Stomach (tissue), 9 donors: Measurements from ENCODE around the gene IDNK. TPM values are rescaled to one million over a fixed set of nuclear protein-coding genes. Genes with fewer than 3 reads are reported as not detected.

ENCODE experiments used
- DNase-seq, 2 donors: peaks; one replicate each; pipeline versions ENCODE4 v3.0.0 to v3.0.0-alpha.2; 2013 to 2019
- H3K27ac ChIP-seq, 5 donors: fragments of 200-600 bp in 4 of 5; sonication (generic) in 4 of 5; one replicate each; pipeline ENCODE4 v1.5.1; 2013 to 2019; ENCODE audit warnings: mild to moderate bottlenecking in 1 of 5, moderate library complexity in 1 of 5
- H3K27me3 ChIP-seq, 3 donors: fragments of 200-600 bp; sonication (generic); one replicate each; pipeline ENCODE4 v1.5.1; 2017 to 2019; ENCODE audit warnings: mixed run types in 1 of 3
- H3K36me3 ChIP-seq, 4 donors: fragments of 200-600 bp; sonication (generic); 1 replicate in 3 of 4; 2 replicates in 1 of 4; pipeline ENCODE4 v1.5.1; 2016 to 2019
- H3K4me1 ChIP-seq, 4 donors: fragments of 200-600 bp; sonication (generic); one replicate each; pipeline ENCODE4 v1.5.1; 2016 to 2019
- H3K4me3 ChIP-seq, 4 donors: fragments of 200-600 bp; sonication (generic) in 3 of 4; one replicate each; pipeline ENCODE4 v1.5.1; 2016 to 2019; ENCODE audit warnings: mild to moderate bottlenecking in 1 of 4
- H3K9me3 ChIP-seq, 4 donors: fragments of 200-600 bp; sonication (generic); one replicate each; pipeline ENCODE4 v1.5.1; 2016 to 2019
- EP300 ChIP-seq: sonication (generic); formaldehyde crosslinking; IDR thresholded peaks from one replicate; pipeline ENCODE4 v1.6.1; 2017; ENCODE audit warnings: antibody characterized with exemption
- POLR2A ChIP-seq, 4 donors: fragments of 450-650 bp; IDR thresholded peaks; one replicate each; pipeline ENCODE4 v1.6.1; 2016; ENCODE audit warnings: antibody characterized with exemption in 4 of 4, control low read depth in 2 of 4, mild to moderate bottlenecking in 1 of 4, moderate library complexity in 1 of 4
- POLR2AphosphoS5 ChIP-seq, 3 donors: sonication (generic); formaldehyde crosslinking; IDR thresholded peaks; one replicate each; pipeline ENCODE4 v1.6.1; 2016; ENCODE audit warnings: antibody characterized with exemption in 3 of 3
- WGBS, 5 donors: extraction: QIAGEN DNeasy Blood & Tissue Kit in 3 of 5; methylation state at CpG; one replicate each; pipeline versions ENCODE4 v1.1.5 to v1.1.7; 2013 to 2018; 5-methylcytosine and 5-hydroxymethylcytosine counted together
- intact Hi-C: fragments of 100-400 bp; cut with DNase I; formaldehyde crosslinking; loops from one replicate; pipeline ENCODE4 v1.15.1; 2023; ENCODE audit warnings: low total_unique reads
- polyA plus RNA-seq, 3 donors: library from polyadenylated mRNA; stranded (reverse); fragments of 200-250 nt; gene quantifications; one replicate each; pipeline ENCODE4 v1.2.3, GENCODE V29; 2013
- total RNA-seq, 5 donors: library from RNA; depleted of rRNA; stranded (reverse); fragments of >200 nt; gene quantifications; one replicate each; pipeline versions ENCODE4 v1.1.0 to v1.2.3, GENCODE V29; 2014 to 2016
- TF ChIP-seq, protein P1 (sequence below), 7 experiments: fragments of 450-650 bp in 4 of 7; fragments of 200-600 bp in 3 of 7; sonication (generic) in 3 of 7; IDR thresholded peaks; one replicate each; pipeline ENCODE4 v1.5.1; 2016 to 2019; ENCODE audit warnings: antibody characterized with exemption in 7 of 7, control low read depth in 2 of 7, mild to moderate bottlenecking in 1 of 7
- donor health status: healthy with polysubstance abuse.
- donor health status: Bipolar disorder and iron deficiency.
- donor health status: healthy.

IDNK gene
- total and polyA plus RNA-seq, 8 donors: 2.6 to 24.3 (median 8.0) TPM; not detected in 1

DNA sequence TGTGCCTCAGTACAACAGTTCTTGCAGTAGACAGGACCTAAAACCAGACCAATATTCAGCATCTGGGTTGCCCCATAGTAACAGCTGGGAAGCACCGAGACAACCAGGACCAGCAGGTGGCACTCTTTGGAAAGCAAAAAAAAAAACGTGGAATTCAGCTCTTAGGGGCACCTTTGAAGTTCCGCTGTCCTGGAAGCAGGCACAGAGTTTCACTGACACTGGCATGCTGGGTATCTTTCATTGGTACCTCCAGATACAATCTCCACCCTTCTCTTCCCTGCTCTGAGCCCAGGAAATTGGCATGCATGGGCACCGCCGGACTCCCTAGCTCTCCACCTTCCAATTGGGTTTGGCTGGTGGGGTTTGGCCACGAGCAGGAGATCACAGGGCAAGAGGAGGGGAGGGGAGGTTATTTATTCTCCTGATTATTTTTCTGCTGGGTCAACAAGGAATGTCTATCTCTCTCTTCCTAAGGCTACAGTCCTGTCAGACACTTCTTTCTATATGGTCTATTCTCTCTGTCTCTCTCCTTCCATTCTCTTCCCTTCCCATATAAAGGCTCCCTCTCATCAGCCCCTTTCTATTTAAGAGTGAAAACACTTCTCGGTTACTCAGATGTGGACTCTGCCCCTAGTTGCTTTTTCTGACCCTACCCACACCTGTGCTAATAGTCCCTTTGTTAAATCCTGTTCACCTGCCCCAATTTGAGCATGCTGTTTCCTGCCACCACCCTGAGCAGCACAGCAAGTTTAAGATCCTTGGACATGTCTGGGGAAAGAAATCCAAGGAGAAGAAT, 1.9 kb upstream of the IDNK start:
- no peak overlapping the region for H3K27ac ChIP-seq
- H3K4me1 ChIP-seq: peaks cover 8 to 37% (median 18%) of the 10 kb centered on the region in 4 donors
- H3K36me3 ChIP-seq: no peaks in the 10 kb centered on the region
- H3K9me3 ChIP-seq: no peaks in the 10 kb centered on the region
- intact Hi-C loops: no loop called here
- WGBS, 5 donors: 10 to 18% (median 15%) methylated on average over 6 to 7 of the region's 7 CpGs
- TF ChIP-seq POLR2AphosphoS5 (IDR thresholded peaks at IDR 0.05): no peak
- TF ChIP-seq, protein P1, sequence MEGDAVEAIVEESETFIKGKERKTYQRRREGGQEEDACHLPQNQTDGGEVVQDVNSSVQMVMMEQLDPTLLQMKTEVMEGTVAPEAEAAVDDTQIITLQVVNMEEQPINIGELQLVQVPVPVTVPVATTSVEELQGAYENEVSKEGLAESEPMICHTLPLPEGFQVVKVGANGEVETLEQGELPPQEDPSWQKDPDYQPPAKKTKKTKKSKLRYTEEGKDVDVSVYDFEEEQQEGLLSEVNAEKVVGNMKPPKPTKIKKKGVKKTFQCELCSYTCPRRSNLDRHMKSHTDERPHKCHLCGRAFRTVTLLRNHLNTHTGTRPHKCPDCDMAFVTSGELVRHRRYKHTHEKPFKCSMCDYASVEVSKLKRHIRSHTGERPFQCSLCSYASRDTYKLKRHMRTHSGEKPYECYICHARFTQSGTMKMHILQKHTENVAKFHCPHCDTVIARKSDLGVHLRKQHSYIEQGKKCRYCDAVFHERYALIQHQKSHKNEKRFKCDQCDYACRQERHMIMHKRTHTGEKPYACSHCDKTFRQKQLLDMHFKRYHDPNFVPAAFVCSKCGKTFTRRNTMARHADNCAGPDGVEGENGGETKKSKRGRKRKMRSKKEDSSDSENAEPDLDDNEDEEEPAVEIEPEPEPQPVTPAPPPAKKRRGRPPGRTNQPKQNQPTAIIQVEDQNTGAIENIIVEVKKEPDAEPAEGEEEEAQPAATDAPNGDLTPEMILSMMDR (IDR thresholded peaks at IDR 0.05): peak in 5 of 7 experiments; percentile 45 to 69 (median 58)
- DNase-seq: peak; percentile 53 to 84
- H3K4me3 ChIP-seq: peak overlapping the region in 2 of 4 donors; percentile 0 to 18
- H3K27me3 ChIP-seq: no peaks in the 10 kb centered on the region

DNA sequence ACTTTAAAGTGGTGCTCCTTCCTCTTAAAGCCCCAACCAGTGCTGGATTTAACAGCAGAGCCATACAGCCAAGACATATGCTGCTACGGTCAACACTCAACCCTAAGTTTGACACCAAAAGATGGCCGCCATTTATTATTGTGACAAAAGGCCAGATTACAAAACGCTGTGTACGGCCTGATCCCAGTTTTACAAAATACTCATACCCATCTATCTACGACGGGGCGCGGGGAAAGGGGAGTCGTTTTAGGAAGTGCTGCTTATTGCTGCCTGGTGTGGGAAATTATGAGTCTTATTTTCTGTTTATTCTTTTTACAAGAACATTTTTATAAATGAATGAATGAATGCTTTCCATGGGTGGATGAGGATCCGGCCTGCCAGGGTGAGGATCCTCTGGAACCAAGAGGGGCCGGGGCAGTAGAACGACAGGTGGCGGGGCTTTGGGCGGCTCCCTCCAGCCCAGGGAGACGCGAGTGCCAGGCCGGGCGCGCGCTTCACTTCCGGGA, 457 bp upstream of the IDNK start:
- peaks cover 0 to 12% (median 8%) of the 10 kb centered on the region in 4 donors for H3K36me3 ChIP-seq
- H3K4me1 ChIP-seq: peaks cover 8 to 37% (median 18%) of the 10 kb centered on the region in 4 donors
- H3K27me3 ChIP-seq: no peaks in the 10 kb centered on the region
- WGBS, 5 donors: 6 to 14% (median 13%) methylated on average over 14 to 21 of the region's 21 CpGs
- no peaks in the 10 kb centered on the region for H3K9me3 ChIP-seq
- peak overlapping the region; percentile 90 to 97 (median 92) for H3K27ac ChIP-seq
- H3K4me3 ChIP-seq: peak overlapping the region; percentile 63 to 96 (median 78)
- peak in 1 of 2 donors; percentile 66 for DNase-seq
- TF ChIP-seq POLR2A (IDR thresholded peaks at IDR 0.05) (no peak), POLR2AphosphoS5 (IDR thresholded peaks at IDR 0.05) (no peak), EP300 (no peak)
- TF ChIP-seq, protein P1 (IDR thresholded peaks at IDR 0.05): no peak
- intact Hi-C loops: no loop called here

DNA sequence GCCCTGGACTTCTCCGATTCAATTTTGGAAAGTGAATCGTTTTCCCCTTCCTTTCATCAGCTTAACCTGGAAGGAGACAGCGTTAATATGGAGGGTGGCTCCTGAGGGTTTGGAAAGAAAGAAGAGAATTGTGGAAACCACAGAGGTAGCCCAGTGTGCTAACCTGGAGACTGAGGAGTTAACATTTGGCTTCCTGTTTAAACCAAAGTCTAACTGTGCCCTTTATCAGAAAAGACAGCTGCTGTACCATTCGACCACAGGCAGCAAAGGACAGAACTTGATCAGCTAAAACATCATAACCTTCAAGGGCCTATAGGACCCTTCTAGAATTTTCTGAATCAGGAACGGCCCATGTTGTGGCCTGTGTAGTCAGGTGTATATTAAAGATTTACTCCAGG, 735 bp downstream of the IDNK start:
- TF ChIP-seq EP300 (no peak), POLR2AphosphoS5 (IDR thresholded peaks at IDR 0.05) (no peak), POLR2A (IDR thresholded peaks at IDR 0.05) (no peak)
- TF ChIP-seq, protein P1 (IDR thresholded peaks at IDR 0.05): no peak
- 2 to 13% (median 8%) methylated on average over 5 of the region's 5 CpGs for WGBS, 5 donors

DNA sequence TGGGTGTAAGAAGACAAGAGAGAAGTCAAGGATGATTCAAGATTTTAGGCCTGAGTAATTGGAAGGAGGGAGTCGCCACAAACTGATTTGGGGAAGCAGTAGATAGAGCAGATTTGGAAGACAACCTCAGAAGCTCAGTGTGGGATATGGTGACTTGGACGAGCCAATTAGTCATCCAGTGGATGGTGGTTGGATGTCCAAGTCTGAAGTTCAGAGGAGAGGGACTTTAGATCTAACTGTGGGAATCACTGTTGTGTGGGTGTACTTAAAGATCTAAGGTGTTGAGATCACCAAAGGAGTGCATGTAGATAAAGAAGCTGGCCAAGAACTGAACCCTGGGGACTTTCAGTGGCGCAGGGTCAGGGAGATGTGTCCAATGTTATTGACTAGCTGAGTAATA, 2.2 kb downstream of the IDNK start:
- Histone ChIP-seq H3K36me3 (peaks cover 0 to 29% (median 14%) of the 10 kb centered on the region in 4 donors), H3K4me3 (no peak overlapping the region), H3K9me3 (no peaks in the 10 kb centered on the region), H3K27me3 (no peaks in the 10 kb centered on the region), H3K27ac (no peak overlapping the region), H3K4me1 (peaks cover 8 to 37% (median 18%) of the 10 kb centered on the region in 4 donors)
- TF ChIP-seq EP300 (no peak), POLR2AphosphoS5 (IDR thresholded peaks at IDR 0.05) (no peak), POLR2A (IDR thresholded peaks at IDR 0.05) (no peak)
- TF ChIP-seq, protein P1 (IDR thresholded peaks at IDR 0.05): no peak
- 77 to 93% (median 91%) methylated on average over 3 of the region's 3 CpGs for WGBS, 5 donors
- intact Hi-C loops: no loop called here
- no peak for DNase-seq

More for the DNA sequence above, 735 bp downstream of the IDNK start:
- peak in 1 of 2 donors; percentile 58 for DNase-seq
- peak overlapping the region; percentile 90 to 97 (median 92) for H3K27ac ChIP-seq
- no peaks in the 10 kb centered on the region for H3K27me3 ChIP-seq
- H3K4me1 ChIP-seq: peaks cover 8 to 37% (median 18%) of the 10 kb centered on the region in 4 donors
- H3K9me3 ChIP-seq: no peaks in the 10 kb centered on the region
- peak overlapping the region; percentile 63 to 96 (median 78) for H3K4me3 ChIP-seq
- peaks cover 0 to 22% (median 9%) of the 10 kb centered on the region in 4 donors for H3K36me3 ChIP-seq
- intact Hi-C loops: no loop called here
